HG03432 (cell line): ENCODE results near the gene UBN2.
"Not testable (repeated sequence)": the region's sequence is repeated elsewhere in the genome, so short reads cannot be mapped to it uniquely, and the experiment has no call there.

Experiments
- ATAC-seq: cut with Tn5 transposase; IDR thresholded peaks from one replicate; pipeline ENCODE4 v1.9.1; 2021; ENCODE audit warnings: mild to moderate bottlenecking, moderate library complexity; ENCODE audit not compliant: unreplicated experiment

Gene UBN2

DNA sequence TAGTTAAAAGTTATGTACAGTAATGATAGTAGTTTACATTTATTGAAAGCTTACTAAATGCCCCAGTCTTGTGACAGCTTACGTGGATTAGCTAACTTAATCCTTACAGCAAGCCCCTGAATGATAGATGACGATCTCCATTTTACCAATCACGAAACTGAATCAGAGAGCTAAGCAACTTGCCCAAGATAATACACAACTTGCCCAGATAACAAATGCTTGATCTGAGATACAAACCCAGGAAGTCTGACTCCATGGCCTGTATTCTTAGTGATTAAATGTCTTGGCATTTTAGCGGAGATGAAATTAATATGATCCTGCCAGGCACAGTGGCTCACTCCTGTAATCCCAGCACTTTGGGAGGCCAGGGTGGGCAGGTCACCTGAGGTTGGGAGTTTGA is 63.2 kb downstream of the UBN2 start:
- no peak for ATAC-seq

GRCh38 chr7:139294951-139295575 is 64.0 kb downstream of the UBN2 start:
- no peak for ATAC-seq

DNA sequence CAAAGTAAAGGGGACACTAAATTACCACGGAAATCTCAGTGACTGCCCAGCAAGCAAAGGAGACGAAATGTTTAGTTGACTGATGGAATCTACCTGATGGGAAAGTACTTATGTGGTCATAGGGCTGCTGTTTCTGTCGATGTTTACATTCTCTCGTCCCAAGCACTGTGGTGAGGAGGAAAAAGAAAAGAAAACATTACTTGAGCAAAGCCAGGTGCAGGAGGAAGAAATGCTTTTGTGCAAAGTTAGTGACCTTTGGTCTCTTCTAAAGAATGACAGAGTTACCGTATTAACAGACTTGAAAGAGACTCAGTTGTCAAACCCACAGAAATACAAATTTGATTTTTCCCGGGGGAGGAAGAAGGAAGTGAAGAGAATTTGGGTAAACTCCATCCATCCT is 66.8 kb downstream of the UBN2 start:
- ATAC-seq: no peak

- ATAC-seq: no peak
Observed at GRCh38 chr7:139299296-139299695, 68.3 kb downstream of the UBN2 start.

GRCh38 chr7:139300390-139300789 is 69.4 kb downstream of the UBN2 start:
- no peak for ATAC-seq

GRCh38 chr7:139304517-139304916 is 73.5 kb downstream of the UBN2 start:
- ATAC-seq: no peak

- ATAC-seq: no peak
Observed at GRCh38 chr7:139317939-139318505, 87.0 kb downstream of the UBN2 start.

DNA sequence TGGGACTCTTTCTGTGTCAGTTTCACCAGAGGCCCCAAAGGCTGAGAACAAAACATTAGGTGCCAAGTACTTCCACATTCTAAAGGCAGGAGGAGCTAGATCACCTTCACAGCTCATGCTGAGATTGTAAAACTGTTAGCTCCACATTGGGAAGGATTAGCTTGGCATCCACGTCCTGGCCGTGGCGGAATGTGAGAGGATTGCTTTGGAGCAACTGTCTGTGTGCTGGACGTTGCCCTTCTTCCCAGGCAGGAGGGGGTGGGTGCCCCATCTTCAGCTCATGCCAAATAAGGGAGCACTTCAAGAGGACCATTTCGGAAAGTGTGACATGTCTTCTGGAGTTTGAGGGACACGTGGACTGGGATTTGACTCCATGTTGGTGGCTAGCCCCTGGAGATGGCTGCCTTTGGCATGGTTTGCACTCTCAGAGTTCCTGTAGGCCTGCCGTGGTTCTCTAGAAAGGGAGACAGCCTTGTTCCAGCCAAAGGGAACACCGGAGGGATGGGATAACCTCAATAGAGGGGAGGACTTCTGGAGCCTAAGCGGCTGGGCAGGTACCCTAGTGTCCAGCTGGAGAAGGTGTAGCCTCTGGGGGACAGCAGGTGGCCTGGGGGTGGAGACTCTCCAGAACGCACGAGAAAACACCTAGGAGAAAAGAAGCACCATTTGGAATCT is 90.2 kb downstream of the UBN2 start:
- ATAC-seq: no peak

DNA sequence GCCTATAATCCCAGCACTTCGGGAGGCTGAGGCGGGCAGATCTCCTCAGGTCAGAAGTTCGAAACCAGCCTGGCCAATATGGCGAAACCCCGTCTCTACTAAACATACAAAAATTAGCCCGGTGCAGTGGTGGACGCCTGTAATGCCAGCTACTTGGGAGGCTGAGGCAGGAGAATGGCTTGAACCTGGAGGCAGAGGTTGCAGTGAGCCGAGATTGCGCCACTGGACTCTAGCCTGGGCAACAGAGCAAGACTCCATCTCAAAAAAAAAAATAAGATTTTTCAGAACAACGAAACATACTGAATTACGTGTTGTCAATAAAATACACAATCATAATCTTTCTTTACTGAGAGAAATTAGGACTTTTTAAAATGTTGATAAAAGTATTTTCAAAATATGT is 93.7 kb downstream of the UBN2 start:
- ATAC-seq: not testable (repeated sequence)

DNA sequence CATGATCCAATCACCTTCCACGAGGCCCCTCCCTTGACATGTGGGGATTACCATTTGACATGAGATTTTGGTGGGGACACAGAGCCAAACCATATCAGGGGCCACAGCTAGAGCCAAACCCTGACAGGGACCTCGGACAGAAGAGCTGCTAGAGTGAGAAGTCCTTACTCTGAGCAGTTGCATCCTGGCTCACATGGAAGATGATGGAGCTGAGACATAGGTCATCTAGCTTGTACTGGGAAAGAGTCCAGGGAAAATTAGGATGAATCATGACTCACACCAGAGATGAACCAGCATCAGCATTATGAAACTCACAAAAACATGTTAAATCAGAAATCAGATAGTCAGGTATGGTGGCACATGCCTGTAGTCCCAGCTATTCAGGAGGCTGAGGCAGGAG is 97.3 kb downstream of the UBN2 start:
- no peak for ATAC-seq

- no peak for ATAC-seq
Observed at GRCh38 chr7:139329119-139329518, 98.1 kb downstream of the UBN2 start.

GRCh38 chr7:139330333-139331030 is 99.4 kb downstream of the UBN2 start:
- no peak for ATAC-seq

DNA sequence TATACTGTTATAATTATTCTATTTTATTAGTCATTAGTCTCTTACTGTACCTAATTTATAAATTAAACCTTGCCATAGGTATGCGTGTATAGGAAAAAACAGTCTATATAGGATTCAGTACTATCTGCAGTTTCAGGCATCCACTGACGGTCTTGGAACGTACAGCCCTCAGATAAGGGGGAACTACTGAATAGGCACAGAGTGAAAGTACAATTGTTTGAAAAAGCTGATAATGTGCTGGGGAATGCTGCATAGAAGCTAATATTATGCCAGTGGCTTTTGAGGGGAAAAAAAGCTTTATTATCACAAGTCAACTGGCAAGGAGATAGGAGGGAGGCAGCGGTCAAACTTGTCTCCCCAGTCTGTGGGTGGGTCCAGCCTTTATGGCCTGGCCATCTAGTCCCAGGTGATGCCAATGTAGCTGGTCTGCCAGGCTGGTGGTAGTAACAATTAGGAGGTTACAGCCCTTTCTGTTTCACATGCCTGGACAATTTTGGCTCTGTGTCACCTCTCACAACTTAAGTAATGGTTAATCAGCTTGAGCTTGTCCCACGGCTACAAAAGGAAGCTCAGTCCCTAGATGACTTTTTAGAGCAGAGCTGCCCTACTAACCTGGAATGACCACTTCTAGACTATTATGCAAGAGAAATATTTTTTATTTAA is 101.8 kb downstream of the UBN2 start:
- ATAC-seq: no peak

GRCh38 chr7:139333443-139333842 is 102.4 kb downstream of the UBN2 start:
- not testable (repeated sequence) for ATAC-seq

- no peak for ATAC-seq
Observed at GRCh38 chr7:139334399-139335150, 103.5 kb downstream of the UBN2 start.

GRCh38 chr7:139339025-139339424 is 108.0 kb downstream of the UBN2 start:
- ATAC-seq: no peak

DNA sequence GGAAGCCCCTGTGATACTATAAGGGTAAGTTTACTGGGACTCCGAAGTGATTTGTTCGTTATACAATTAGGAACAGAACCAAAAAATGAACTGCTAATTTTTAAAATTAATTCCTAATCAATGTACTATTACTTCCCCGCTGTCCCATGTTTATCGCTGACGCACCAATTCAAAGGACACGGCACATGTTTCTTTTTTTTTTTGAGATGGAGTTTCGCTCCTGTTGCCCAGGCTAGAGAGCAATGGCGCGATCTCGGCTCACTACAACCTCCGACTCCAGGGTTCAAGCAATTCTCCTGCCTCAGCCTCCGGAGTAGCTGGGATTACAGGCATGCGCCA is 108.6 kb downstream of the UBN2 start:
- no peak for ATAC-seq

- ATAC-seq: peak; percentile 82
Observed at GRCh38 chr7:139340037-139340807, 109.2 kb downstream of the UBN2 start.

DNA sequence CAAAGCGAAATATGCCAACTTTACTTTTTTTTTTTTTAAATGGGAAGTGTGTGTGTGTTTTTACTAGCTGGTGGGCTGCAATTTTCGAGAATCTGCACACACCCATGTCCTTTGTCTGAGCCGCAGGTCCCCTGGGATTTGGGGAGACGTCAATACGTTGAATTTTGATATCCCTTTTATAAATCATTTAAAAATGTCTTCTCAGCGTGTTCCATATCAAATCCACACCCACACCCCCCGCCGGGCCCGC is 109.7 kb downstream of the UBN2 start:
- no peak for ATAC-seq

GRCh38 chr7:139341058-139341775 is 110.2 kb downstream of the UBN2 start, which contains the start of gene FMC1:
Gene FMC1 (plus strand): TSS chr7:139341337. CDS start chr7:139341385, 48 bp downstream.
- peak; percentile 55 for ATAC-seq
